Mesenchymal stem cell (in vitro differentiated cells and primary cell): ENCODE data around the gene RNF13.

Source experiments
- DNase-seq: peaks from one replicate; pipeline ENCODE4 v3.0.0-alpha.2; 2013
- H2AFZ ChIP-seq: one replicate; pipeline ENCODE4 v1.6.1; 2013; ENCODE audit warnings: low read depth, mild to moderate bottlenecking, control low read depth, inconsistent platforms, low read length, moderate library complexity
- H2AK5ac ChIP-seq: 2 replicates; pipeline ENCODE4 v1.6.1; 2013; ENCODE audit warnings: low read length, moderate library complexity, mild to moderate bottlenecking, inconsistent platforms; ENCODE audit not compliant: severe bottlenecking
- H2BK120ac ChIP-seq: one replicate; pipeline ENCODE4 v1.6.1; 2013; ENCODE audit warnings: low read depth, mild to moderate bottlenecking, inconsistent platforms, low read length, moderate library complexity
- H2BK12ac ChIP-seq, 2 experiments: one replicate each; pipeline ENCODE4 v1.6.1; 2013; ENCODE audit warnings: inconsistent platforms in 2 of 2, low read length in 2 of 2, mild to moderate bottlenecking in 2 of 2, moderate library complexity in 2 of 2, control low read depth in 1 of 2
- H2BK15ac ChIP-seq: one replicate; pipeline ENCODE4 v1.6.1; 2013; ENCODE audit warnings: mild to moderate bottlenecking, low read depth, inconsistent platforms; ENCODE audit not compliant: poor library complexity, severe bottlenecking
- H2BK5ac ChIP-seq: 2 replicates; pipeline ENCODE4 v1.6.1; 2013; ENCODE audit warnings: low read depth, mild to moderate bottlenecking, low read length, control low read depth, inconsistent platforms; ENCODE audit not compliant: poor library complexity, severe bottlenecking
- H3K14ac ChIP-seq, 2 experiments: one replicate each; pipeline ENCODE4 v1.6.1; 2013; ENCODE audit warnings: inconsistent platforms in 2 of 2, low read length in 2 of 2, control low read depth in 1 of 2, mild to moderate bottlenecking in 1 of 2, moderate library complexity in 1 of 2
- H3K18ac ChIP-seq, 2 experiments: one replicate each; pipeline ENCODE4 v1.6.1; 2013; ENCODE audit warnings: inconsistent platforms in 2 of 2, low read length in 2 of 2, control low read depth in 1 of 2, low read depth in 1 of 2, mild to moderate bottlenecking in 1 of 2
- H3K23ac ChIP-seq, 2 experiments: one replicate each; pipeline ENCODE4 v1.6.1; 2013; ENCODE audit warnings: inconsistent platforms in 2 of 2, low read length in 2 of 2, mild to moderate bottlenecking in 2 of 2, moderate library complexity in 2 of 2, control low read depth in 1 of 2
- H3K27ac ChIP-seq: 2 replicates; pipeline ENCODE4 v1.5.1; 2013; ENCODE audit warnings: mild to moderate bottlenecking, moderate library complexity, low read length, control low read depth, inconsistent platforms; ENCODE audit not compliant: poor library complexity, severe bottlenecking
- H3K27me3 ChIP-seq, 2 experiments: 2 replicates each; pipeline versions ENCODE4 v1.6.1 to v1.7.0; 2013; ENCODE audit warnings: low read length in 2 of 2, mild to moderate bottlenecking in 2 of 2, moderate library complexity in 2 of 2, control low read depth in 1 of 2, inconsistent platforms in 1 of 2; ENCODE audit not compliant: control insufficient read depth in 1 of 2, insufficient read depth in 1 of 2
- H3K36me3 ChIP-seq, 2 experiments: 2 replicates each; pipeline versions ENCODE4 v1.6.1 to v1.7.0; 2013; ENCODE audit warnings: low read length in 2 of 2, control low read depth in 1 of 2, inconsistent platforms in 1 of 2, low read depth in 1 of 2, mild to moderate bottlenecking in 1 of 2; ENCODE audit not compliant: insufficient read depth in 2 of 2, control insufficient read depth in 1 of 2
- H3K4ac ChIP-seq, 2 experiments: one replicate each; pipeline ENCODE4 v1.6.1; 2013; ENCODE audit warnings: inconsistent platforms in 2 of 2, low read length in 2 of 2, mild to moderate bottlenecking in 2 of 2, moderate library complexity in 2 of 2, control low read depth in 1 of 2, low read depth in 1 of 2
- H3K4me1 ChIP-seq: 2 replicates; pipeline ENCODE4 v1.6.1; 2013; ENCODE audit warnings: low read depth, low read length, control low read depth; ENCODE audit not compliant: control insufficient read depth, insufficient read depth
- H3K4me2 ChIP-seq: 2 replicates; pipeline ENCODE4 v1.6.1; 2013; ENCODE audit warnings: low read length, mild to moderate bottlenecking, inconsistent platforms; ENCODE audit not compliant: poor library complexity, severe bottlenecking
- H3K4me3 ChIP-seq, 2 experiments: 2 replicates each; pipeline versions ENCODE4 v1.5.1 to v1.7.0; 2013; ENCODE audit warnings: low read length in 2 of 2, mild to moderate bottlenecking in 2 of 2, control low read depth in 1 of 2, low read depth in 1 of 2; ENCODE audit not compliant: insufficient read depth in 1 of 2
- H3K79me1 ChIP-seq: replicated peaks from 2 replicates; pipeline ENCODE4 v1.6.1; 2013; ENCODE audit warnings: mild to moderate bottlenecking, control low read depth, low read length, inconsistent platforms; ENCODE audit not compliant: poor library complexity, severe bottlenecking
- H3K9ac ChIP-seq: 2 replicates; pipeline ENCODE4 v1.7.0; 2013; ENCODE audit warnings: mild to moderate bottlenecking, low read length, moderate library complexity
- H3K9me3 ChIP-seq: 2 replicates; pipeline ENCODE4 v1.7.0; 2013; ENCODE audit warnings: mild to moderate bottlenecking, low read length; ENCODE audit not compliant: control insufficient read depth
- H4K8ac ChIP-seq: one replicate; pipeline ENCODE4 v1.6.1; 2013; ENCODE audit warnings: inconsistent platforms, mild to moderate bottlenecking, low read length, moderate library complexity
- H4K91ac ChIP-seq: one replicate; pipeline ENCODE4 v1.6.1; 2013; ENCODE audit warnings: mild to moderate bottlenecking, low read length, inconsistent platforms
- WGBS: methylation state at CpG from one replicate; pipeline ENCODE4 v1.1.7; 2013; ENCODE audit warnings: mixed read lengths; 5-methylcytosine and 5-hydroxymethylcytosine counted together

Gene RNF13

GRCh38 chr3:149767720-149768119 lies 45.3 kb upstream of the RNF13 start:
- no peak overlapping the region for H4K8ac ChIP-seq
- no peak overlapping the region for H2BK120ac ChIP-seq
- no peaks in the 10 kb centered on the region for H3K9me3 ChIP-seq
- no peak overlapping the region for H2AFZ ChIP-seq
- H3K9ac ChIP-seq, result no peak overlapping the region
- no peak for DNase-seq
- no peak overlapping the region for H3K27ac ChIP-seq
- H3K27me3 ChIP-seq, result peaks cover 9 to 16% of the 10 kb centered on the region in 2 experiments
- H2BK5ac ChIP-seq, result no peak overlapping the region
- no peak overlapping the region for H4K91ac ChIP-seq
- H3K4me3 ChIP-seq, result no peak overlapping the region
- H2BK12ac ChIP-seq, result no peak overlapping the region
- WGBS, result 87% methylated on average over 6 of the region's 6 CpGs
- H3K23ac ChIP-seq, result no peak overlapping the region
- H3K4me1 ChIP-seq, result no peaks in the 10 kb centered on the region
- no peak overlapping the region for H3K4me2 ChIP-seq
- no peaks in the 10 kb centered on the region for H3K36me3 ChIP-seq
- no peaks in the 10 kb centered on the region for H3K79me1 ChIP-seq
- H2BK15ac ChIP-seq, result no peak overlapping the region
- H2AK5ac ChIP-seq, result no peak overlapping the region
- H3K14ac ChIP-seq, result no peak overlapping the region
- H3K4ac ChIP-seq, result no peak overlapping the region
- H3K18ac ChIP-seq, result no peak overlapping the region

- no peak overlapping the region for H3K23ac ChIP-seq
- no peak overlapping the region for H3K4ac ChIP-seq
- no peak overlapping the region for H2BK120ac ChIP-seq
- no peak overlapping the region for H3K4me3 ChIP-seq
- H2AFZ ChIP-seq, result no peak overlapping the region
- H3K79me1 ChIP-seq, result no peaks in the 10 kb centered on the region
- H3K14ac ChIP-seq, result no peak overlapping the region
- no peaks in the 10 kb centered on the region for H3K4me1 ChIP-seq
- H3K36me3 ChIP-seq, result no peaks in the 10 kb centered on the region
- peaks cover 5 to 6% of the 10 kb centered on the region in 2 experiments for H3K27me3 ChIP-seq
- H2AK5ac ChIP-seq, result no peak overlapping the region
- no peak overlapping the region for H3K18ac ChIP-seq
- WGBS, result 98% methylated on average over 4 of the region's 6 CpGs
- no peak overlapping the region for H3K9ac ChIP-seq
- no peak overlapping the region for H2BK5ac ChIP-seq
- no peak for DNase-seq
- no peak overlapping the region for H4K91ac ChIP-seq
- H4K8ac ChIP-seq, result no peak overlapping the region
- H2BK15ac ChIP-seq, result no peak overlapping the region
- no peak overlapping the region for H3K4me2 ChIP-seq
- no peak overlapping the region for H3K27ac ChIP-seq
- no peaks in the 10 kb centered on the region for H3K9me3 ChIP-seq
- no peak overlapping the region for H2BK12ac ChIP-seq
These were observed 44.3 kb upstream of the RNF13 start for GRCh38 chr3:149768704-149769103.

- H3K4me3 ChIP-seq, result no peak overlapping the region
- H2AFZ ChIP-seq, result no peak overlapping the region
- H3K27me3 ChIP-seq, result no peaks in the 10 kb centered on the region
- WGBS, result 84% methylated on average over 2 of the region's 2 CpGs
- no peaks in the 10 kb centered on the region for H3K36me3 ChIP-seq
- no peak overlapping the region for H3K14ac ChIP-seq
- no peaks in the 10 kb centered on the region for H3K9me3 ChIP-seq
- H3K9ac ChIP-seq, result no peak overlapping the region
- no peak overlapping the region for H3K23ac ChIP-seq
- H3K18ac ChIP-seq, result no peak overlapping the region
- no peak overlapping the region for H2BK5ac ChIP-seq
- no peak overlapping the region for H4K91ac ChIP-seq
- no peak overlapping the region for H3K4me2 ChIP-seq
- no peak overlapping the region for H3K4ac ChIP-seq
- no peak overlapping the region for H2BK120ac ChIP-seq
- no peak overlapping the region for H2BK15ac ChIP-seq
- no peak overlapping the region for H2BK12ac ChIP-seq
- DNase-seq, result no peak
- no peak overlapping the region for H2AK5ac ChIP-seq
- H3K79me1 ChIP-seq, result no peaks in the 10 kb centered on the region
- no peaks in the 10 kb centered on the region for H3K4me1 ChIP-seq
- H4K8ac ChIP-seq, result no peak overlapping the region
- no peak overlapping the region for H3K27ac ChIP-seq
These were observed 42.8 kb upstream of the RNF13 start for GRCh38 chr3:149770246-149770645.

GRCh38 chr3:149771652-149772271 lies 41.3 kb upstream of the RNF13 start:
- H3K36me3 ChIP-seq, result no peaks in the 10 kb centered on the region
- H3K4me3 ChIP-seq, result no peak overlapping the region
- no peaks in the 10 kb centered on the region for H3K4me1 ChIP-seq
- H4K91ac ChIP-seq, result no peak overlapping the region
- H2AFZ ChIP-seq, result no peak overlapping the region
- H2BK5ac ChIP-seq, result no peak overlapping the region
- no peak overlapping the region for H3K14ac ChIP-seq
- no peak overlapping the region for H3K18ac ChIP-seq
- H3K27me3 ChIP-seq, result no peaks in the 10 kb centered on the region
- H3K79me1 ChIP-seq, result no peaks in the 10 kb centered on the region
- H2BK120ac ChIP-seq, result no peak overlapping the region
- peak; percentile 52 for DNase-seq
- no peak overlapping the region for H3K27ac ChIP-seq
- H3K4me2 ChIP-seq, result no peak overlapping the region
- no peaks in the 10 kb centered on the region for H3K9me3 ChIP-seq
- H2AK5ac ChIP-seq, result no peak overlapping the region
- no peak overlapping the region for H3K9ac ChIP-seq
- no peak overlapping the region for H3K4ac ChIP-seq
- 56% methylated on average over 7 of the region's 8 CpGs for WGBS
- no peak overlapping the region for H2BK12ac ChIP-seq
- no peak overlapping the region for H3K23ac ChIP-seq
- H4K8ac ChIP-seq, result no peak overlapping the region
- no peak overlapping the region for H2BK15ac ChIP-seq
